Erythroblast (primary cell): ENCODE measurements around the gene CTNND2.

Experiments used
- GATA1 ChIP-seq: IDR thresholded peaks from 2 replicates; pipeline ENCODE4 v1.6.1; 2011; ENCODE audit warnings: low read depth, mild to moderate bottlenecking, control low read depth, low read length, moderate library complexity
- POLR2A ChIP-seq: IDR thresholded peaks from 2 replicates; pipeline ENCODE4 v1.6.1; 2011; ENCODE audit warnings: mild to moderate bottlenecking, low read length

DNA sequence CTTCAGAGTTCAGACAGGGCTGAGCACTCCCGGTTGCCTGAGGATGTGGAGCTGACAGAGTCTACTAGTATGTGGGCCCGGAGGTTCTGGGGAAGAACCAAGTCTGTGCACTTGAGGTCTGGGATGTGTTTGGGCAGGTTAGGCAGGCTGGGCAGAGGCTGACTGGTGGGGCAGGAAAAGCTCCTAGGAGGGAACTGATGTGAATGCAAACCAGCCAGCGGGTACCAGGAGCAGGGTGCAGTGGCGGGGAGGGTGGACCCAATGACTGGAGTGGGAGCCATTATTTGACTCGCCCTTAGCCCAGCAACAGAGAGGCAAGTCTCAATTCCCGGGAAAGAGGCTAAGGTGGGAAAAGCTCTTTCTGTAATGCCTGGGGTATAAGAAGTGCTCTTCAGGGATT is 723.4 kb downstream of the CTNND2 start:
- TF ChIP-seq POLR2A (no peak), GATA1 (no peak)
